ENCODE data around the gene SIRT5.

SIRT5 gene

DNA sequence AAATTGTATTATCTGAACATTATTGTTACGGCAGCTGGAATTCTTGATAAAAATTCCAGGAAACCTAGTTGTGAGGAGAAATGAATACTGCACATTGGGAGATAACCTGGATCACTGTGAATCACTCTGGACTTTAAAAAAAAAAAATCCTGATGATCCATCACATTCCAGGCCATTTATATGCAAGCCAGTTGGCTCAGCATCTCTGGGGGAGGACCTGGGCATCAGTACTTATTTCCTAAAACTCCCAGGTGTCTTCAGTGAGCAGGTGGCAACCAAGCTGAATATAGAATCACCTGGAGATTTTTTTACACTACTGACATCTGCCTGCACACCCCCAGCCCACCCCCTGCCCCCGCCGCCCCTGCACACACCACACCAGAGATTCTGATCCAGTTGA is 39.1 kb upstream of the SIRT5 start:
- H3K4me2 ChIP-seq, result no peak overlapping the region
- no peaks in the 10 kb centered on the region for H4K20me1 ChIP-seq
- H3K27ac ChIP-seq, result no peak overlapping the region
- no peak overlapping the region for H3K4me3 ChIP-seq
- H3K9me3 ChIP-seq, result no peaks in the 10 kb centered on the region
- H3K36me3 ChIP-seq, result no peaks in the 10 kb centered on the region
- no peaks in the 10 kb centered on the region for H3K27me3 ChIP-seq
- H3K4me1 ChIP-seq, result peaks cover 6% of the 10 kb centered on the region; the same call in 1 of the 2 replicates
- TF ChIP-seq Cebpa-rat (IDR thresholded peaks at IDR 0.05), result no peak
- H3K9ac ChIP-seq, result no peak overlapping the region

DNA sequence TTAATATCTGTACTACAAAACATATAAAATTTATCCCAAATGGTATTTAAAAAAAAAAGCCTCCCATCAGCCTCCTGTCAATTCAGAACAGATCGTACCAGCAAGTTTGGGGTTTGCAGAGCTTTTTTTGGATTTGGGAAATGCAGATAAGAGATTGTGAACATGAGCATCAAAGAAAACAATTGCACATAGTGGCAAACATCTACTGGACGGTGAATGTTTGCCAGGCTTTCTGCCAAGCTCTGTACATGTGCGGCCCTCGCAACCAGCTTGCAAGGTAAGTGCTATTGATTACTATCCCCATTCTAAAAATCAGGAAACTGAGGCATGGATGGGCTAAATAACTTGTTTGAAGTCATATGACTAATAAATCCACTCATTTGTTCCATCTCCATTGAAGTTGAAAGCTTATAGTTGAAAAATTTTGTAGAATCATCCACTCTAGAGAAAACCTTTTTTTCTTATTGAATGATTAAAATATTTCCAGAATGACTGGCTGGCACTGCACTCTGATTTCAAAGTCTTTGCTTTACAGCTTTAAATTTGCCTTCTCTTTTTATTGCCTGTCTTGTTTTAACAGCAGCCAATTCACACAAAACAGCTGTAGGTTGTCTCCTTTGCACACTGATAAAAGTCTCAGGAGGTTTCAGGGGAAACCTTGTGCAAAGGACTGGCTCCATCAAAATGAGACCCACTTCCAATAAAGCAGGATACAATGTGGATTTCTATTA is 37.4 kb upstream of the SIRT5 start:
- no peak for TF ChIP-seq Cebpa-rat (IDR thresholded peaks at IDR 0.05)
- peaks cover 6% of the 10 kb centered on the region; the same call in 1 of the 2 replicates for H3K4me1 ChIP-seq

GRCh38 chr6:13537527-13537897 is 36.9 kb upstream of the SIRT5 start:
- H4K20me1 ChIP-seq, result no peaks in the 10 kb centered on the region
- H3K27ac ChIP-seq, result no peak overlapping the region
- no peak overlapping the region for H3K4me2 ChIP-seq
- no peaks in the 10 kb centered on the region for H3K36me3 ChIP-seq
- H3K4me3 ChIP-seq, result no peak overlapping the region
- no peaks in the 10 kb centered on the region for H3K27me3 ChIP-seq
- H3K9ac ChIP-seq, result no peak overlapping the region
- no peak for TF ChIP-seq Cebpa-rat (IDR thresholded peaks at IDR 0.05)
- H3K4me1 ChIP-seq, result peaks cover 6% of the 10 kb centered on the region; the same call in 1 of the 2 replicates
- peaks cover 14% of the 10 kb centered on the region for H3K9me3 ChIP-seq

More for the DNA sequence above, 37.4 kb upstream of the SIRT5 start:
- Histone ChIP-seq H3K36me3 (no peaks in the 10 kb centered on the region), H3K9me3 (peaks cover 14% of the 10 kb centered on the region), H3K9ac (no peak overlapping the region), H3K27me3 (no peaks in the 10 kb centered on the region), H4K20me1 (no peaks in the 10 kb centered on the region), H3K4me2 (no peak overlapping the region), H3K27ac (no peak overlapping the region), H3K4me3 (no peak overlapping the region)

DNA sequence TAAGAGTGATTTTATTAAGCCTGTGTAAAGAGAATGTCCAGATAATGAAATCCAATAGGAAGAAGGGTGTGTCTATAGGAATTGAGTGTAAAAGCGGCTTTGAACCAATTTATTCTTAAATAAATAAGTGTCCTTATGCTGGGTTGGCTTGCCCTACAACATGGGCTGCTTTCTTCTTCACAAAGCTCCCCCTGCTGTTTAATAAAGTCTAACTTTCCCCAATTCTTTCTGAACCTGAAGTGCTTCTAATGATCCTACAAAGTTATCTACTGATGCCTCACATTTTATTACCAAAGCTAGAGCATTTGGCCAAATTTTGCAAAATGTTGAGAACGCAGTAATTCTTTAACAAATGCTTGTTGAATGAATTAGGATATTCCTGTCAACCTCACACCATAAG is 36.3 kb upstream of the SIRT5 start:
- no peak for TF ChIP-seq Cebpa-rat (IDR thresholded peaks at IDR 0.05)
- H3K9me3 ChIP-seq, result peaks cover 14% of the 10 kb centered on the region
- H3K4me1 ChIP-seq, result peaks cover 6% of the 10 kb centered on the region; the same call in 1 of the 2 replicates
- H3K27me3 ChIP-seq, result no peaks in the 10 kb centered on the region
- no peaks in the 10 kb centered on the region for H4K20me1 ChIP-seq
- no peak overlapping the region for H3K4me2 ChIP-seq
- H3K36me3 ChIP-seq, result no peaks in the 10 kb centered on the region
- no peak overlapping the region for H3K27ac ChIP-seq
- H3K9ac ChIP-seq, result no peak overlapping the region
- no peak overlapping the region for H3K4me3 ChIP-seq

DNA sequence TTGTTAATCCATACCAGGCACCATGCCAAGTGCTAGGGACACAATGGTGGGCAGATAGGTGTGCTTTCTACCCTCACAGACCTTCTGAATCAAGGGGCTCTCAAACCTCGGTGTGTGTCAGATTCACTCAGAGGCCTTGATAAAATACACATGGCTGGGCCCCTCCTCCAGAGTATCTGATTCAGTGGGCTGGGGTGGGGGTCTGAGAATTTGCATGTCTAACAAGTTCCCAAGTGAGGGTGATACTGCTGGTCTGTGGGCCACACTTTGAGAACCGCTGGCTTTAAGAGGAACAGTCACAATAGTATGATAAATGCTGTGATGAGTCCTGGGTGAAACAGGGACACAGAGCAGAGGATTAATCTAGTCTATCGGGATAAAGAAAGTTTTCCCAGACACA is 35.8 kb upstream of the SIRT5 start:
- TF ChIP-seq Cebpa-rat (IDR thresholded peaks at IDR 0.05), result no peak
- Histone ChIP-seq H3K36me3 (no peaks in the 10 kb centered on the region), H4K20me1 (no peaks in the 10 kb centered on the region), H3K27me3 (no peaks in the 10 kb centered on the region), H3K27ac (no peak overlapping the region), H3K4me2 (no peak overlapping the region), H3K4me1 (peaks cover 6% of the 10 kb centered on the region; the same call in 1 of the 2 replicates), H3K4me3 (no peak overlapping the region), H3K9ac (no peak overlapping the region), H3K9me3 (peaks cover 14% of the 10 kb centered on the region)

GRCh38 chr6:13539572-13539971 is 34.8 kb upstream of the SIRT5 start:
- Histone ChIP-seq H3K9ac (no peak overlapping the region), H3K27me3 (no peaks in the 10 kb centered on the region), H3K36me3 (no peaks in the 10 kb centered on the region), H3K27ac (no peak overlapping the region), H3K4me1 (peaks cover 6% of the 10 kb centered on the region; the same call in 1 of the 2 replicates), H4K20me1 (no peaks in the 10 kb centered on the region), H3K4me3 (no peak overlapping the region), H3K4me2 (no peak overlapping the region), H3K9me3 (peaks cover 14% of the 10 kb centered on the region)
- TF ChIP-seq Cebpa-rat (IDR thresholded peaks at IDR 0.05), result no peak

GRCh38 chr6:13541496-13541895 is 32.9 kb upstream of the SIRT5 start:
- no peak for TF ChIP-seq Cebpa-rat (IDR thresholded peaks at IDR 0.05)
- Histone ChIP-seq H3K9ac (no peak overlapping the region), H4K20me1 (no peaks in the 10 kb centered on the region), H3K4me2 (no peak overlapping the region), H3K27ac (no peak overlapping the region), H3K27me3 (no peaks in the 10 kb centered on the region), H3K4me3 (no peak overlapping the region), H3K9me3 (peaks cover 14% of the 10 kb centered on the region), H3K4me1 (peaks cover 6% of the 10 kb centered on the region; the same call in 1 of the 2 replicates), H3K36me3 (no peaks in the 10 kb centered on the region)

DNA sequence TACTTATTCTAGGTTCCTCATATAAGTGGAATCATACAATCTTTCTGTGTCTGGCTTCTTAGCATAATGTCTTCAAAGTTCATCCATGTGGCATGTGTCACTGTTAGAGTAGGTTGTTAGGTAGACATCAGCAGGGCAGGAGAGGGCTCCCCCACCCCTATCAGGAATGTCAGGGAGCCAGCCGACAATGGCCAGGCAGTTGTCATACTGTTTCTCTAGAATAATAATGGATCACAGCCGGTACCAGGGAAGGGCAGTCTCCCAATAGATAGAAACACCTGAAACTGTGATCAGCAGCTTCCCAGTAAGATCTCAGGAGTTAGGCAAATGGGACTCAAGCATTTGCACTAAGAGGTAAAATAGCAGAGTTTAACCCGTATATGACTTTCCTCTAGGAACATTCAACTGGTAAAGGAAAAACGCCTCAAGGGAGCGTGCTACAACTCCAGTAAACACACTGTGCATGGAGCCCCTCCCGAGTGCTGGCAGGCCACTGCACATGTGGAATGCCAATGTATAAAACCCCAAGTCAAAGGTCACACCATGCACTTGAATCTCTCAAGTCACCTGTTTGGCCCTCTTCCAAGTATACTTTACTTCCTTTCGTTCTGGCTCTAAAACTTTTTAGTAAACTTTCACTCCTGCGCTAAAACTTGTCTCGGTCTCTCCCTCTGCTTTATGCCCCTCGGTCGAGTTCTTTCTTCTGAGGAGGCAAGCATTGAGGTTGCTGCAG is 29.8 kb upstream of the SIRT5 start:
- H3K9me3 ChIP-seq, result peaks cover 14% of the 10 kb centered on the region
- TF ChIP-seq Cebpa-rat (IDR thresholded peaks at IDR 0.05), result no peak
- no peak overlapping the region for H3K4me2 ChIP-seq

GRCh38 chr6:13545885-13546284 is 28.5 kb upstream of the SIRT5 start:
- H3K27ac ChIP-seq, result no peak overlapping the region
- H3K4me2 ChIP-seq, result no peak overlapping the region
- no peaks in the 10 kb centered on the region for H4K20me1 ChIP-seq
- no peak for TF ChIP-seq Cebpa-rat (IDR thresholded peaks at IDR 0.05)
- H3K36me3 ChIP-seq, result no peaks in the 10 kb centered on the region
- H3K9ac ChIP-seq, result no peak overlapping the region
- no peaks in the 10 kb centered on the region for H3K27me3 ChIP-seq
- H3K9me3 ChIP-seq, result peaks cover 9% of the 10 kb centered on the region
- H3K4me3 ChIP-seq, result no peak overlapping the region
- no peaks in the 10 kb centered on the region for H3K4me1 ChIP-seq

More for the DNA sequence above, 29.8 kb upstream of the SIRT5 start:
- Histone ChIP-seq H3K4me3 (no peak overlapping the region), H3K4me1 (peaks cover 3% of the 10 kb centered on the region; the same call in 1 of the 2 replicates), H3K9ac (no peak overlapping the region), H3K27me3 (no peaks in the 10 kb centered on the region), H4K20me1 (no peaks in the 10 kb centered on the region), H3K27ac (no peak overlapping the region), H3K36me3 (no peaks in the 10 kb centered on the region)

- Histone ChIP-seq H3K27ac (no peak overlapping the region), H3K4me1 (no peaks in the 10 kb centered on the region), H3K9ac (no peak overlapping the region), H3K27me3 (no peaks in the 10 kb centered on the region), H3K36me3 (no peaks in the 10 kb centered on the region), H3K9me3 (no peaks in the 10 kb centered on the region), H4K20me1 (no peaks in the 10 kb centered on the region), H3K4me2 (no peak overlapping the region), H3K4me3 (no peak overlapping the region)
- TF ChIP-seq Cebpa-rat (IDR thresholded peaks at IDR 0.05), result no peak
Observed at GRCh38 chr6:13548500-13549210, 25.7 kb upstream of the SIRT5 start.
